Upper lobe of left lung (tissue), 4 donors: ENCODE measurements around the gene ARFGAP1.

Experiments
- EP300 ChIP-seq, 4 donors: sonication (generic); formaldehyde crosslinking; IDR thresholded peaks; one replicate each; pipeline ENCODE4 v1.5.1; 2017; ENCODE audit warnings: antibody characterized with exemption in 4 of 4, control low read depth in 2 of 4
- POLR2A ChIP-seq, 4 donors: fragments of 450-650 bp; IDR thresholded peaks; one replicate each; pipeline ENCODE4 v1.5.1; 2016 to 2017; ENCODE audit warnings: antibody characterized with exemption in 4 of 4, mild to moderate bottlenecking in 2 of 4
- TF ChIP-seq, protein P1 (sequence below), 6 experiments: fragments of 450-650 bp in 4 of 6; fragments of 200-600 bp in 2 of 6; sonication (generic) in 2 of 6; IDR thresholded peaks; one replicate each; pipeline ENCODE4 v1.5.1; 2016 to 2019; ENCODE audit warnings: antibody characterized with exemption in 6 of 6

DNA sequence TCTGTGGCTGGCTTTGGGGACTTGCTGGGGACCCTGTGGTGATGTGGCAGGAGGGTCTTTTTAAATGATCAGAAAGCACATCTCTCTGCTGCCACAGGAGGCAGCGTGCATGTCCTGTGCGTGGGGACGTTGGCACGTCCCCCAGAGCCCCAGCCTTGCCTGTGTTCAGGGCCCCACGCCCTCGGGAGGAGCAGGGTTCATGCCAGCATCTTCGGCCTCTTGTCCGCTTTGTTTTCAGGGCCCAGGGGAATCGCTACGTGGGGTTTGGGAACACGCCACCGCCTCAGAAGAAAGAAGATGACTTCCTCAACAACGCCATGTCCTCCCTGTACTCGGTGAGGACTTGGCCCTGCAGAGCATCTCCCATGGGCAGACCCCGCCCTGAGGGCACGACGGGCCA, 6.0 kb downstream of the ARFGAP1 start:
- TF ChIP-seq, protein P1, sequence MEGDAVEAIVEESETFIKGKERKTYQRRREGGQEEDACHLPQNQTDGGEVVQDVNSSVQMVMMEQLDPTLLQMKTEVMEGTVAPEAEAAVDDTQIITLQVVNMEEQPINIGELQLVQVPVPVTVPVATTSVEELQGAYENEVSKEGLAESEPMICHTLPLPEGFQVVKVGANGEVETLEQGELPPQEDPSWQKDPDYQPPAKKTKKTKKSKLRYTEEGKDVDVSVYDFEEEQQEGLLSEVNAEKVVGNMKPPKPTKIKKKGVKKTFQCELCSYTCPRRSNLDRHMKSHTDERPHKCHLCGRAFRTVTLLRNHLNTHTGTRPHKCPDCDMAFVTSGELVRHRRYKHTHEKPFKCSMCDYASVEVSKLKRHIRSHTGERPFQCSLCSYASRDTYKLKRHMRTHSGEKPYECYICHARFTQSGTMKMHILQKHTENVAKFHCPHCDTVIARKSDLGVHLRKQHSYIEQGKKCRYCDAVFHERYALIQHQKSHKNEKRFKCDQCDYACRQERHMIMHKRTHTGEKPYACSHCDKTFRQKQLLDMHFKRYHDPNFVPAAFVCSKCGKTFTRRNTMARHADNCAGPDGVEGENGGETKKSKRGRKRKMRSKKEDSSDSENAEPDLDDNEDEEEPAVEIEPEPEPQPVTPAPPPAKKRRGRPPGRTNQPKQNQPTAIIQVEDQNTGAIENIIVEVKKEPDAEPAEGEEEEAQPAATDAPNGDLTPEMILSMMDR (IDR thresholded peaks at IDR 0.05): no peak
- TF ChIP-seq EP300 (IDR thresholded peaks at IDR 0.05) (no peak), POLR2A (IDR thresholded peaks at IDR 0.05) (no peak)
